HEK293 (cell line): ENCODE data around the gene ALG3.

Experiments used
- CTCF ChIP-seq: fragments of 450-650 bp; formaldehyde crosslinking; IDR thresholded peaks from 2 replicates; pipeline ENCODE4 v1.5.1; 2016; ENCODE audit warnings: missing biosample characterization, missing genetic modification characterization
- ZNF549 ChIP-seq: fragments of 450-650 bp; IDR thresholded peaks from 2 replicates; pipeline ENCODE4 v1.5.1; 2018; ENCODE audit warnings: missing biosample characterization, missing genetic modification characterization, mild to moderate bottlenecking, inconsistent platforms, moderate library complexity

GRCh38 chr3:184196536-184196935 lies 52.2 kb downstream of the ALG3 start:
- no peak for TF ChIP-seq ZNF549 (tag by site-specific recombination)
- TF ChIP-seq CTCF (tag by site-specific recombination) = no peak
